IMR-90 (cell line): ENCODE results near the gene EPHB1. TPM values are rescaled to one million over a fixed set of nuclear protein-coding genes. Genes with fewer than 3 reads are reported as not detected.

Experiments used
- ATAC-seq: fragments of 200-7000 bp; cut with Tn5 transposase; 2 replicates; pipeline ENCODE4 v1.9.1; 2020; ENCODE audit warnings: low read depth, mild to moderate bottlenecking, moderate library complexity
- BruUV-seq: library from RNA; stranded (reverse); fragments of 400-500 nt; replicated peaks from 2 replicates; lab custom pipeline; 2021; lab: Mats Ljungman, UMichigan
- CTCF ChIA-PET: fragments of 300-600 bp; formaldehyde crosslinking; extraction: SDS; loops from one replicate; lab custom pipeline; 2021; ENCODE audit warnings: antibody characterized with exemption; lab: Yijun Ruan, JAX
- POLR2A ChIA-PET: fragments of 300-600 bp; sonication (Branson Sonifier 250); formaldehyde crosslinking; loops from one replicate; lab custom pipeline; 2022; ENCODE audit warnings: antibody characterized with exemption; ENCODE audit not compliant: unreplicated experiment; lab: Charles Lee
- DNase-seq: peaks from one replicate; pipeline ENCODE4 v3.0.0; 2013
- H2AFZ ChIP-seq: replicated peaks from 2 replicates; pipeline ENCODE3; 2013; ENCODE audit warnings: low read length, mild to moderate bottlenecking; ENCODE audit not compliant: poor library complexity
- H2AK5ac ChIP-seq: 2 replicates; pipeline ENCODE4 v1.6.1; 2013; ENCODE audit warnings: low read depth, low read length, inconsistent platforms
- H2AK9ac ChIP-seq: replicated peaks from 2 replicates; pipeline ENCODE3; 2013; ENCODE audit warnings: mild to moderate bottlenecking, low read depth, low read length, moderate library complexity; ENCODE audit not compliant: poor library complexity
- H2BK120ac ChIP-seq: 2 replicates; pipeline ENCODE4 v1.6.1; 2013; ENCODE audit warnings: low read depth, low read length, inconsistent platforms
- H2BK15ac ChIP-seq: 3 replicates; pipeline ENCODE4 v1.6.1; 2013; ENCODE audit warnings: low read depth, low read length, inconsistent platforms
- H2BK20ac ChIP-seq: 2 replicates; pipeline ENCODE4 v1.6.1; 2013; ENCODE audit warnings: low read depth, mild to moderate bottlenecking, inconsistent platforms, low read length, moderate library complexity
- H2BK5ac ChIP-seq: 2 replicates; pipeline ENCODE4 v1.6.1; 2013; ENCODE audit warnings: mild to moderate bottlenecking, low read depth, low read length, inconsistent platforms; ENCODE audit not compliant: poor library complexity, severe bottlenecking
- H3K14ac ChIP-seq: replicated peaks from 2 replicates; pipeline ENCODE4 v1.6.1; 2013; ENCODE audit warnings: low read depth, low read length, inconsistent platforms
- H3K18ac ChIP-seq: 2 replicates; pipeline ENCODE4 v1.6.1; 2013; ENCODE audit warnings: low read depth, low read length, control low read depth
- H3K23ac ChIP-seq: 2 replicates; pipeline ENCODE4 v1.6.1; 2013; ENCODE audit warnings: low read depth, low read length, inconsistent platforms
- H3K27ac ChIP-seq: 2 replicates; pipeline ENCODE4 v1.5.1; 2013; ENCODE audit warnings: mild to moderate bottlenecking, control low read depth, low read length; ENCODE audit not compliant: insufficient read depth
- H3K27me3 ChIP-seq: 2 replicates; pipeline ENCODE4 v1.6.1; 2013; ENCODE audit warnings: low read length; ENCODE audit not compliant: control insufficient read depth, insufficient read depth
- H3K36me3 ChIP-seq: 2 replicates; pipeline ENCODE4 v1.6.1; 2013; ENCODE audit warnings: low read length, mixed read lengths; ENCODE audit not compliant: control insufficient read depth, insufficient read depth
- H3K4ac ChIP-seq: 2 replicates; pipeline ENCODE4 v1.6.1; 2013; ENCODE audit warnings: low read depth, low read length, inconsistent platforms
- H3K4me1 ChIP-seq: 2 replicates; pipeline ENCODE4 v1.6.1; 2013; ENCODE audit warnings: low read length, mixed read lengths; ENCODE audit not compliant: control insufficient read depth, insufficient read depth
- H3K4me2 ChIP-seq: 2 replicates; pipeline ENCODE4 v1.6.1; 2013; ENCODE audit warnings: low read depth, mild to moderate bottlenecking, control low read depth, low read length, moderate library complexity
- H3K4me3 ChIP-seq: 2 replicates; pipeline ENCODE4 v1.5.1; 2013; ENCODE audit warnings: low read depth, mild to moderate bottlenecking, control low read depth, low read length, moderate library complexity; ENCODE audit not compliant: insufficient read depth
- H3K56ac ChIP-seq: 2 replicates; pipeline ENCODE4 v1.6.1; 2013; ENCODE audit warnings: low read length, inconsistent platforms; ENCODE audit not compliant: insufficient read depth; ENCODE audit errors: extremely low read depth
- H3K79me1 ChIP-seq, 2 experiments: 2 replicates each; pipeline ENCODE4 v1.6.1; 2013; ENCODE audit warnings: low read length in 2 of 2, inconsistent platforms in 1 of 2, low read depth in 1 of 2
- H3K9ac ChIP-seq: 2 replicates; pipeline ENCODE4 v1.6.1; 2013; ENCODE audit warnings: low read depth, low read length, control low read depth
- H3K9me1 ChIP-seq: 2 replicates; pipeline ENCODE4 v1.6.1; 2013; ENCODE audit warnings: low read length, inconsistent platforms; ENCODE audit not compliant: insufficient read depth
- H3K9me3 ChIP-seq: 2 replicates; pipeline ENCODE4 v1.6.1; 2013; ENCODE audit warnings: low read length; ENCODE audit not compliant: control insufficient read depth, insufficient read depth
- H4K20me1 ChIP-seq: 2 replicates; pipeline ENCODE4 v1.6.1; 2013; ENCODE audit warnings: low read length, inconsistent platforms; ENCODE audit not compliant: insufficient read depth
- H4K5ac ChIP-seq: 2 replicates; pipeline ENCODE4 v1.6.1; 2013; ENCODE audit warnings: mild to moderate bottlenecking, low read depth, low read length, control low read depth
- H4K8ac ChIP-seq, 2 experiments: 2 replicates each; pipeline ENCODE4 v1.6.1; 2013; ENCODE audit warnings: low read depth in 2 of 2, low read length in 2 of 2, control low read depth in 1 of 2, inconsistent platforms in 1 of 2
- H4K91ac ChIP-seq: 2 replicates; pipeline ENCODE4 v1.6.1; 2013; ENCODE audit warnings: low read depth, low read length, inconsistent platforms; ENCODE audit not compliant: insufficient read depth
- BHLHE40 ChIP-seq: fragments of 150-350 bp; IDR thresholded peaks from 2 replicates; pipeline ENCODE4 v1.6.1; 2016; ENCODE audit warnings: mild to moderate bottlenecking, low read depth, low read length
- CEBPB ChIP-seq: IDR thresholded peaks from 2 replicates; pipeline ENCODE4 v1.6.1; 2012; ENCODE audit warnings: low read depth, low read length, improper control_type of control experiment
- CHD1 ChIP-seq: IDR thresholded peaks from 2 replicates; pipeline ENCODE4 v1.6.1; 2012; ENCODE audit warnings: low read depth, low read length, improper control_type of control experiment
- FOS ChIP-seq: fragments of 150-350 bp; IDR thresholded peaks from 2 replicates; pipeline ENCODE4 v1.6.1; 2016; ENCODE audit warnings: low read depth, low read length
- MAFK ChIP-seq: IDR thresholded peaks from 2 replicates; pipeline ENCODE4 v1.6.1; 2012; ENCODE audit warnings: low read depth, low read length, improper control_type of control experiment
- MAZ ChIP-seq: IDR thresholded peaks from 2 replicates; pipeline ENCODE4 v1.6.1; 2012; ENCODE audit warnings: low read depth, mild to moderate bottlenecking, low read length, improper control_type of control experiment, moderate library complexity, borderline replicate concordance
- MXI1 ChIP-seq: IDR thresholded peaks from 2 replicates; pipeline ENCODE4 v1.6.1; 2012; ENCODE audit warnings: low read depth, mild to moderate bottlenecking, low read length, moderate library complexity, borderline replicate concordance
- NFE2L2 ChIP-seq: fragments of 150-350 bp; IDR thresholded peaks from 2 replicates; pipeline ENCODE4 v1.6.1; 2016; ENCODE audit warnings: low read depth, mild to moderate bottlenecking, low read length
- POLR2A ChIP-seq: IDR thresholded peaks from 2 replicates; pipeline ENCODE4 v1.6.1; 2012; ENCODE audit warnings: mild to moderate bottlenecking, low read depth, low read length
- RAD21 ChIP-seq: IDR thresholded peaks from 2 replicates; pipeline ENCODE4 v1.6.1; 2012; ENCODE audit warnings: low read length, improper control_type of control experiment
- RCOR1 ChIP-seq: IDR thresholded peaks from 2 replicates; pipeline ENCODE4 v1.6.1; 2012; ENCODE audit warnings: mild to moderate bottlenecking, low read length, improper control_type of control experiment; ENCODE audit not compliant: insufficient replicate concordance
- RFX5 ChIP-seq: IDR thresholded peaks from 2 replicates; pipeline ENCODE4 v1.8.0; 2012; ENCODE audit warnings: low read depth, mild to moderate bottlenecking, low read length, moderate library complexity
- SMC3 ChIP-seq: fragments of 150-350 bp; IDR thresholded peaks from 2 replicates; pipeline ENCODE4 v1.6.1; 2016; ENCODE audit warnings: low read depth, mild to moderate bottlenecking, antibody characterized with exemption, low read length, moderate library complexity
- WGBS, 2 experiments: methylation state at CpG; one replicate each; pipeline versions ENCODE4 v1.1.5 to v1.1.7; 2013; ENCODE audit warnings: missing lambda C conversion rate in 2 of 2; ENCODE audit not compliant: insufficient read length in 1 of 2; ENCODE audit errors: extremely low coverage in 2 of 2; 5-methylcytosine and 5-hydroxymethylcytosine counted together
- dilution Hi-C: fragments of 300-500 bp; cut with HindIII; formaldehyde crosslinking; loops from one replicate; pipeline ENCODE4 v1.14.3; 2018; ENCODE audit warnings: low sequenced_read_pairs; ENCODE audit not compliant: unreplicated experiment
- in situ Hi-C: fragments of 300-500 bp; cut with MboI; formaldehyde crosslinking; loops from 3 replicates; pipeline ENCODE4 v1.14.3; 2019; ENCODE audit warnings: low sequenced_read_pairs, inconsistent platforms, mixed read lengths
- intact Hi-C: fragments of 100-400 bp; cut with micrococcal nuclease; formaldehyde crosslinking; loops from 2 replicates; pipeline ENCODE4 v1.10.0; 2022
- polyA plus RNA-seq, 3 experiments: library from polyadenylated mRNA; depleted of rRNA; stranded (reverse); fragments of >200 nt; gene quantifications; 2 replicates each; pipeline ENCODE4 v1.2.3, GENCODE V29; 2012; ENCODE audit warnings: low replicate concordance in 1 of 3
- total RNA-seq: library from RNA; depleted of rRNA; stranded (reverse); fragments of >200 nt; gene quantifications from 2 replicates; pipeline ENCODE4 v1.2.3, GENCODE V29; 2012
- TF ChIP-seq, protein P1 (sequence below): fragments of 150-350 bp; IDR thresholded peaks from 2 replicates; pipeline ENCODE4 v1.6.1; 2016; ENCODE audit warnings: low read depth, mild to moderate bottlenecking, low read length, moderate library complexity, borderline replicate concordance
- TF ChIP-seq, protein P2 (sequence below): fragments of 150-350 bp; IDR thresholded peaks from 2 replicates; pipeline ENCODE4 v1.6.1; 2017; ENCODE audit warnings: mild to moderate bottlenecking, antibody characterized with exemption, low read length, low read depth
- TF ChIP-seq, protein P3 (sequence below): conservative IDR thresholded peaks from 2 replicates; pipeline ENCODE4 v1.5.1; 2012; ENCODE audit warnings: mild to moderate bottlenecking, low read depth, low read length, improper control_type of control experiment

The EPHB1 gene
- total and polyA plus RNA-seq, 2 of the 4 experiments (the other 2 are of a cell fraction): 0.17 to 0.36 TPM

DNA sequence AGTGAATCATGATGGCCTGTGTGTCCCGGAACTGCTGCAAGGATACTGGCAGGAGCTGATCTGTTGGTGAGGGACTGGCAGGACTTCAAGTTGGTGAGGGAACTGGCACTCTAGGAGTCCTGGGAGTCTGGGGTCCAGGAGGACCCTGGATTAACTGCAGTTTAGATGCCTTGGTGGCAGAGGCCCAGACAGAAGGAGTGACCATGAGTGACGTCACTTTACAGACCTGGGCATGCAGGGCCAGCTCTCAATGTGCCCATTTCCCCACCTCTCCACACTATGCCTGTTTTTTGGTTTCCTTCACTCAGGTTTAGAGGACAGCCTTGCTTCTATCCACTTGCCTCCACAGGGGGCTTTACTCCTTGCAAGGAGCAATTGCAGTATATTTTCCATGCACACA is 154.1 kb downstream of the EPHB1 start:
- H3K36me3 ChIP-seq: no peaks in the 10 kb centered on the region
- no peak overlapping the region for H2BK15ac ChIP-seq
- no peak overlapping the region for H2BK20ac ChIP-seq
- intact Hi-C loops: no loop called here
- no TSS peak for BruUV-seq
- no peak overlapping the region for H4K5ac ChIP-seq
- ChIA-PET CTCF (interaction anchor here (0.7 kb wide), 1 partner anchor 215 kb away, joined by 3 read pairs; no protein-coding TSS in a partner anchor), POLR2A (interaction anchor here (0.5 kb wide), 1 partner anchor 120 kb away, joined by 4 read pairs; no protein-coding TSS in a partner anchor)
- H3K79me1 ChIP-seq: no peaks in the 10 kb centered on the region
- H3K27me3 ChIP-seq: no peaks in the 10 kb centered on the region
- no peak overlapping the region for H3K9ac ChIP-seq
- no peak overlapping the region for H2AFZ ChIP-seq
- TF ChIP-seq RFX5 (no peak), MXI1 (no peak), NFE2L2 (no peak), SMC3 (no peak), FOS (no peak), CEBPB (no peak), CHD1 (no peak), MAFK (no peak), RCOR1 (no peak), POLR2A (no peak), MAZ (no peak), BHLHE40 (no peak), RAD21 (no peak)
- TF ChIP-seq, protein P1, sequence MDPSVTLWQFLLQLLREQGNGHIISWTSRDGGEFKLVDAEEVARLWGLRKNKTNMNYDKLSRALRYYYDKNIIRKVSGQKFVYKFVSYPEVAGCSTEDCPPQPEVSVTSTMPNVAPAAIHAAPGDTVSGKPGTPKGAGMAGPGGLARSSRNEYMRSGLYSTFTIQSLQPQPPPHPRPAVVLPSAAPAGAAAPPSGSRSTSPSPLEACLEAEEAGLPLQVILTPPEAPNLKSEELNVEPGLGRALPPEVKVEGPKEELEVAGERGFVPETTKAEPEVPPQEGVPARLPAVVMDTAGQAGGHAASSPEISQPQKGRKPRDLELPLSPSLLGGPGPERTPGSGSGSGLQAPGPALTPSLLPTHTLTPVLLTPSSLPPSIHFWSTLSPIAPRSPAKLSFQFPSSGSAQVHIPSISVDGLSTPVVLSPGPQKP: no peak
- TF ChIP-seq, protein P2, sequence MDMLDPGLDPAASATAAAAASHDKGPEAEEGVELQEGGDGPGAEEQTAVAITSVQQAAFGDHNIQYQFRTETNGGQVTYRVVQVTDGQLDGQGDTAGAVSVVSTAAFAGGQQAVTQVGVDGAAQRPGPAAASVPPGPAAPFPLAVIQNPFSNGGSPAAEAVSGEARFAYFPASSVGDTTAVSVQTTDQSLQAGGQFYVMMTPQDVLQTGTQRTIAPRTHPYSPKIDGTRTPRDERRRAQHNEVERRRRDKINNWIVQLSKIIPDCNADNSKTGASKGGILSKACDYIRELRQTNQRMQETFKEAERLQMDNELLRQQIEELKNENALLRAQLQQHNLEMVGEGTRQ: no peak
- TF ChIP-seq, protein P3, sequence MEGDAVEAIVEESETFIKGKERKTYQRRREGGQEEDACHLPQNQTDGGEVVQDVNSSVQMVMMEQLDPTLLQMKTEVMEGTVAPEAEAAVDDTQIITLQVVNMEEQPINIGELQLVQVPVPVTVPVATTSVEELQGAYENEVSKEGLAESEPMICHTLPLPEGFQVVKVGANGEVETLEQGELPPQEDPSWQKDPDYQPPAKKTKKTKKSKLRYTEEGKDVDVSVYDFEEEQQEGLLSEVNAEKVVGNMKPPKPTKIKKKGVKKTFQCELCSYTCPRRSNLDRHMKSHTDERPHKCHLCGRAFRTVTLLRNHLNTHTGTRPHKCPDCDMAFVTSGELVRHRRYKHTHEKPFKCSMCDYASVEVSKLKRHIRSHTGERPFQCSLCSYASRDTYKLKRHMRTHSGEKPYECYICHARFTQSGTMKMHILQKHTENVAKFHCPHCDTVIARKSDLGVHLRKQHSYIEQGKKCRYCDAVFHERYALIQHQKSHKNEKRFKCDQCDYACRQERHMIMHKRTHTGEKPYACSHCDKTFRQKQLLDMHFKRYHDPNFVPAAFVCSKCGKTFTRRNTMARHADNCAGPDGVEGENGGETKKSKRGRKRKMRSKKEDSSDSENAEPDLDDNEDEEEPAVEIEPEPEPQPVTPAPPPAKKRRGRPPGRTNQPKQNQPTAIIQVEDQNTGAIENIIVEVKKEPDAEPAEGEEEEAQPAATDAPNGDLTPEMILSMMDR: no peak
- no peak overlapping the region for H3K18ac ChIP-seq
- H3K27ac ChIP-seq: no peak overlapping the region
- DNase-seq: no peak
- no peak overlapping the region for H2BK5ac ChIP-seq
- H3K4me1 ChIP-seq: no peaks in the 10 kb centered on the region
- in situ Hi-C loops: no loop called here
- H4K20me1 ChIP-seq: no peaks in the 10 kb centered on the region
- ATAC-seq: no peak
- H3K4me3 ChIP-seq: no peak overlapping the region
- H2AK5ac ChIP-seq: no peak overlapping the region
- no peak overlapping the region for H2BK120ac ChIP-seq
- H3K23ac ChIP-seq: no peak overlapping the region
- no peaks in the 10 kb centered on the region for H3K9me3 ChIP-seq
- no peak overlapping the region for H3K4me2 ChIP-seq
- no peak overlapping the region for H3K56ac ChIP-seq
- H2AK9ac ChIP-seq: no peak overlapping the region
- WGBS, 2 experiments: 89% methylated on average over 1 of the region's 2 CpGs; no CpG with 5 or more reads in 1 of the 2 experiments
- H3K9me1 ChIP-seq: no peaks in the 10 kb centered on the region
- H3K14ac ChIP-seq: no peak overlapping the region
- H4K91ac ChIP-seq: no peak overlapping the region
- H4K8ac ChIP-seq: no peak overlapping the region
- no peak overlapping the region for H3K4ac ChIP-seq
- dilution Hi-C loops: no loop called here
